GM18858 (cell line): ENCODE data around the gene GORAB.

Source experiments
- ATAC-seq: cut with Tn5 transposase; IDR thresholded peaks from one replicate; pipeline ENCODE4 v1.9.1; 2021; ENCODE audit not compliant: unreplicated experiment

The GORAB gene, protein sequence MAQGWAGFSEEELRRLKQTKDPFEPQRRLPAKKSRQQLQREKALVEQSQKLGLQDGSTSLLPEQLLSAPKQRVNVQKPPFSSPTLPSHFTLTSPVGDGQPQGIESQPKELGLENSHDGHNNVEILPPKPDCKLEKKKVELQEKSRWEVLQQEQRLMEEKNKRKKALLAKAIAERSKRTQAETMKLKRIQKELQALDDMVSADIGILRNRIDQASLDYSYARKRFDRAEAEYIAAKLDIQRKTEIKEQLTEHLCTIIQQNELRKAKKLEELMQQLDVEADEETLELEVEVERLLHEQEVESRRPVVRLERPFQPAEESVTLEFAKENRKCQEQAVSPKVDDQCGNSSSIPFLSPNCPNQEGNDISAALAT

GRCh38 chr1:170531758-170532657 is at the start of gene GORAB:
Gene GORAB (plus strand): TSS chr1:170532166. CDS start chr1:170532224, 58 bp downstream.
- peak; percentile 94 for ATAC-seq

DNA sequence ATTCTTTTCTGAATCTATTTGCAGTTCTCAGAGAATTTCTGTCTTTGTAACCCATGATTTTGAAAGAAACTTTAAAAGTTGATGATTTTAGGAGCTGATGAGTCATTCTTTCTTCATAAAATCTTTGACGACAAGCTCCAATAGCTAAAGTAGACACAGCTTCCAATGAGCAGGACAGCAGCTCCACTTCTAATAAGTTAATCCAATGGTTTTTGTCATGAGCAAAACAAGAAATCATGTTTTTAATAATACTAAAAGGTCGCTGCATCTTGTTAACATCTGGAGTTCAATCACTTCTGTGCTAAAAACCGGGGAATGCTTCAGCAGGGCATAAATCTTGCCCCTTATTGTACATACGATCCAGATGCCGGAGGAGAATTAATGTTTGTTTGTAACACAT is 48.9 kb upstream of the GORAB start:
- ATAC-seq, result no peak

- ATAC-seq, result no peak
These were observed 44.5 kb upstream of the GORAB start for GRCh38 chr1:170487503-170487902.

DNA sequence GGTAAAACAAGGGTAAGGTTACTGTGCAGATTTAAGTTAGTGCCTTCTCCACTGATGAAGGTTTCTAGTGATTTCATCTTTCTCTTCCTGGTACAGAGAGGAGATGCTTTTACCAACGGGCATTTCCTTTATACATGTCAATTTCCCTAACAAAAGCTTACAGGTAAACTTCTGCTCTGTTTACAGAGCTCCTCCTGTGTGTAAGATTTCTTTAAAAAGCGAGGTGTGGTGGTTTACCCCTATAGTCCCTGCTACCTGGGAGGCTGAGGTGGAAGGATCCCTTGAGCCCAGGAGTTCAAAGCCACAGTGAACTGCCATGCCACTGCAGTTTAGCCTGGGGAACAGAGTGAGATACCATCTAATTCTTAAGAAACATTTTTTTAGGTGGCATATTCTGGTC is 40.7 kb upstream of the GORAB start:
- no peak for ATAC-seq

DNA sequence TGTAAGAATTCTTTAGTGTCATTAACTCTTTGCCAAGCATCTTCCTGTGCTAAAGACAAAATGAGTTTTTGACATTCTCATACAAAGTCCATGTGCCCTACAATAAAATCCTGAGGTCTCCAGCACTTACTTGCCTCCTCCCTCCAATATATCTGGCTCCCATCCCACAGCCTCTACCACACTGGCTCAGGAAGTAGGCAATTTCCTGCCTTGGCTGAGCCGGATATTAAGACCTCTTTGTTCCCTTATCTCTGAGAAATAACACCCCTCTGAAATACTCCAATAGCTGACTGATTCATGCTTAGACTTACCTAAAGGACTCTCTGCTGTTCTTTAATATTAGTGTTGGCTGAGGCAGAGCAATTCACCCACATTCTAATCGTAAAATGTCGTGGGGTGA is 37.6 kb upstream of the GORAB start:
- ATAC-seq, result no peak

DNA sequence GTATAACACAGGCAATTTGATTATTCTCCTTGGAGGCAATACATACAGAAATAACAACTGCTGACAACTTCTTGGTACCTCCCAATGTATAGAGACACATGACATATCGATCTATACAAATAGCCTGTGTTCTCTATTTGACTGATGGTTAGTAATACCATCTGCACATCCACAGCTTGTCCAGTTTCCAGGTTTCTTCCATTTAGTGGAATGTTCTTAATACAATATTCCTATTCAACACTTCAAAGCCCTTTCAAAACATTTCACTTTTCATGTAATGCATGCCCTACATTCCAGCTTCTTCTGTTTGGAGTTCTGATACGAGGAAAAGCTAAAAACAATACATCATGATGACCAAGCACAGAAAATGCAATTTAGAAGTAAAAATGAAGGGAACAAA is 37.0 kb upstream of the GORAB start:
- ATAC-seq, result no peak

DNA sequence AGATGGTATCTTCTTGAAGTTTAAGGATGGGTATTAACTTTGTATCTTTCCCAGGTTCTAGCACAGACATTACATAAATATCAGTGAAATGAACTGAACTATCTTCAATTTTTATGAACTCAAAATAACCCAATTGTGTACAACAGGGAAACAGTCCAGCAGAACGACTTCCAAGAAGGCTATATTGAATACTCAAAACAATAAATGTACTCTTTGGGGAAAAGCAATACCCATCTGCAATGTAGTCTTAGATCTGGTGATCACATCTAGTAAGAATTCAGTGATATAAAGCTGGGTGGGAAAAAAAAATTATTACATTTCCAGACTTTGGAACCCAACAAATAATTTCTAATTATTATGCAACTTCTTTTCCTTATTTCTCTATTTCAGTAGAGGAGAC is 33.1 kb upstream of the GORAB start:
- no peak for ATAC-seq

GRCh38 chr1:170503665-170504064 is 28.3 kb upstream of the GORAB start:
- ATAC-seq, result no peak

- ATAC-seq, result no peak
These were observed 21.8 kb upstream of the GORAB start for GRCh38 chr1:170510163-170510562.

GRCh38 chr1:170511038-170511437 is 20.9 kb upstream of the GORAB start:
- ATAC-seq, result no peak

GRCh38 chr1:170513138-170513537 is 18.8 kb upstream of the GORAB start:
- ATAC-seq, result no peak

DNA sequence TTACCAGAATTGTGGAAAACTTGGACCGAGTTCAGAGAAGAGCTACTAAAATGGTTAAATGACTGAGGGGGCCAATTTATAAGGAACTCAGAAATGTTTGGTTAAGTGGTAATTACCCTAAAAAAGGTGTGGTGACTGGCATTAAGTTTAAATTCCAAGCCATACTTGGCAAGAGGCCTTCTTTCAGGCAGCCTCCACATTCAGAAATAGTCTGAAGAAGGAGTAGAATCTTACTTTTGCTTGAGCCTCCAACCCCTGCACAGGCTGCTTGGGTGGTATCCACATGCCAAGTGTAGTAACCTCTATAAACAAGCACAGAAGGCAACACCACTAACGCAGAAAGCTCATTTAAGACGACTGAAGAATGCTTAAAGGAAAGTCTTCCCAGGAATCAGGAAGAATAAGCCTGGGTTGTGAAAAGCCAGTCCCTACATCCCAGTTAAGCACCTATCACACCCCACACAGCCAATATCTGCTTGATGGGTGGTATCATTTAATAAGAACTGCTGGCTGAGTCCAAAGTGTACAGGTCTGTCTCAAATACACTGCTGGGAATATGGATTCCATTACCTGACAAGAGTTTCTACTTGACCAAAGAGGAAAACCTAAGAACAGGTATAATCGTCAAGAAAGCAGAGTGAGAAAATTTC is 13.7 kb upstream of the GORAB start:
- ATAC-seq, result no peak

DNA sequence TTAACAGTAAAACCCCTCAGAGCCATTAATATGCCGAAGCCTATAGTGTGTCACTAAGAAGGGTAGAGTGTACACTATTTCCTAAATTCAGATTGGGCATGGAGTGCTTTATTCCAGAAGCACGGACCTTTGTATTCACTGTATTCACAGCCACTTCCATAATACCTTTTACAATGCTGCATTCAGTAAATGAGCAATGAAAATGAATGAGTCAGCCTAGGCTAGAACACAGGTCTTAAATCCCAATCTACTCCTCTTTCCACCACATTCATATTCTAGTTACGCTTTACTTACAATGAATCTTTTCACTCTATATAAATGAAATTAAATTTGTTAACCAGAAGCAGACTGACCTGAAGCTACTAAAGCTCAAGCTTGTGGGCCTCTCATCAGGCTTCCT is 13.0 kb upstream of the GORAB start:
- no peak for ATAC-seq

- no peak for ATAC-seq
These were observed 11.4 kb upstream of the GORAB start for GRCh38 chr1:170520601-170521000.

- no peak for ATAC-seq
These were observed 10.1 kb upstream of the GORAB start for GRCh38 chr1:170521818-170522217.

- no peak for ATAC-seq
These were observed 801 bp upstream of the GORAB start for GRCh38 chr1:170530972-170531757.

GRCh38 chr1:170533298-170533697 is 1.3 kb downstream of the GORAB start:
- ATAC-seq, result no peak

GRCh38 chr1:170534626-170535147 is 2.7 kb downstream of the GORAB start:
- ATAC-seq, result no peak

DNA sequence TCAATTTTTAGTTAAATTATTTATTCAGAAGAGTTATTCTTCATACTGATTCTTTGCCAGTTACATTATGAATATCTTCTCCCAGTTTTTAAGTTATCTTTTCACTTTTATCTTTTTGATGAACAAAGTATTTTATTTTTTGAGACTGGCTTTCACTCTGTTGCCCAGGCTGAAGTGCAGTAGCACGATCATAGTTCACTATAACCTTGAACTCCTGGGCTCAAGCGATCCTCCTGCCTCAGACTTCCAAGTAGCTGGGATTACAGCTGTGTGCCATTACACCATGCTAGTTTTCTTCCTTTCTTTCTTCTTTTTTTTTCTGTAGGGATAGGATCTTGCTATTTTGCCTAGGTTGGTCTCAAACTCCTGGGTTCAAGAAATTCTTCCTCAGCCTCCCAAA is 3.5 kb downstream of the GORAB start:
- ATAC-seq, result no peak

DNA sequence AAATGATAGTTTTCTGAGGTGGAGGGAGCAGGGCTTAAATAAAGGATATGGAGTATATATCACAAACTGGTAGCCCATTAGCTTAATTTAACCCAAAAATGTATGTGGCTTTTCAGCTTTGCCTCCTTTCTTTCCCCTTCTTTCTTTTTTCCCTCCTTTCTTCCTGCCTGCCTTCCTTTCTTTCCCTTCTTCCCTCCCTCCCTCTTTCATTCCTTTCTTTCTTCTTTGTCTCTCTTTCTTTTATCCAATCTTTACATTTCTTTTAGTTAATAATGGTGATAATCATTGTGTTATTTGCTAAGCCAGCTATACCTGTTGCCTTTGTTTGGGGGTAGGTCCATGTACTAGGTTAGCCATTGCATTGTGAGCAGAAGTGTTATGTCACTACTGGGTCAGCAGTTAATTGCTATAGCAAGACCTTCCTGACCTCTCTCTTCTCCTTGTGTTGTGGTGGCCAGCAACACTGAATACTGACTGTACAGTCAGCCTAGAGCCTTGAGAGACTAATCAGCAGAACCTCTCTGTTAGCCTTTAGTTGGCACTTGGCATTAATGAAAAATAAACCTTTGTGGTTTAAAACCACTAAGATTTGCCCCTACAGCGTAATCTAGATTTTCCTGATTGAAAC is 5.1 kb downstream of the GORAB start:
- ATAC-seq, result no peak
